Ascending aorta (tissue), 2 donors: Measurements from ENCODE around the gene KLRG1. TPM values are rescaled to one million over a fixed set of nuclear protein-coding genes. Genes with fewer than 3 reads are reported as not detected.
A peak's percentile ranks its signal among the peaks of the same experiment; 100 is the strongest.

ENCODE experiments used
- DNase-seq, 2 donors: peaks; one replicate each; pipeline ENCODE4 v3.0.0-alpha.2; 2019; ENCODE audit warnings: low spot score in 2 of 2
- H3K27ac ChIP-seq, 2 donors: fragments of 200-600 bp; sonication (generic); one replicate each; pipeline ENCODE4 v1.5.1; 2016 to 2017; ENCODE audit warnings: mild to moderate bottlenecking in 1 of 2
- H3K27me3 ChIP-seq: fragments of 200-600 bp; sonication (generic); one replicate; pipeline ENCODE4 v1.5.1; 2017
- H3K36me3 ChIP-seq, 2 donors: fragments of 200-600 bp; sonication (generic); one replicate each; pipeline ENCODE4 v1.5.1; 2016
- H3K4me1 ChIP-seq, 2 donors: fragments of 200-600 bp; sonication (generic); one replicate each; pipeline ENCODE4 v1.5.1; 2016 to 2017; ENCODE audit warnings: mild to moderate bottlenecking in 1 of 2
- H3K4me3 ChIP-seq, 2 donors: fragments of 200-600 bp; sonication (generic); one replicate each; pipeline ENCODE4 v1.5.1; 2016 to 2017; ENCODE audit warnings: mild to moderate bottlenecking in 1 of 2
- H3K9me3 ChIP-seq, 2 donors: fragments of 200-600 bp; sonication (generic); one replicate each; pipeline ENCODE4 v1.5.1; 2016
- CTCF ChIP-seq, 3 experiments: fragments of 200-600 bp in 2 of 3; fragments of 450-650 bp in 1 of 3; sonication (generic) in 2 of 3; IDR thresholded peaks; one replicate each; pipeline ENCODE4 v1.5.1; 2016 to 2019; ENCODE audit warnings: antibody characterized with exemption in 3 of 3, mild to moderate bottlenecking in 1 of 3, moderate library complexity in 1 of 3
- intact Hi-C: fragments of 100-400 bp; cut with DNase I; formaldehyde crosslinking; loops from one replicate; pipeline ENCODE4 v1.15.1; 2023
- total RNA-seq: library from RNA; depleted of rRNA; stranded (reverse); fragments of >200 nt; gene quantifications from one replicate; pipeline ENCODE4 v1.1.0, GENCODE V29; 2016

KLRG1 gene
- total RNA-seq, result 0.53 TPM

GRCh38 chr12:8989413-8989812, at the start of gene KLRG1:
Gene KLRG1, plus strand, starts transcription at chr12:8989546. Its CDS starts 90 bp downstream, at chr12:8989636.
- Histone ChIP-seq H3K4me1 (no peaks in the 10 kb centered on the region), H3K27ac (no peak within 1 kb of the TSS), H3K27me3 (no peaks in the 10 kb centered on the region), H3K36me3 (no peaks in the 10 kb centered on the region), H3K4me3 (no peak within 1 kb of the TSS), H3K9me3 (no peaks in the 10 kb centered on the region)
- intact Hi-C loops, result no loop called here
- DNase-seq, result no peak
- TF ChIP-seq CTCF (IDR thresholded peaks at IDR 0.05), result no peak

DNA sequence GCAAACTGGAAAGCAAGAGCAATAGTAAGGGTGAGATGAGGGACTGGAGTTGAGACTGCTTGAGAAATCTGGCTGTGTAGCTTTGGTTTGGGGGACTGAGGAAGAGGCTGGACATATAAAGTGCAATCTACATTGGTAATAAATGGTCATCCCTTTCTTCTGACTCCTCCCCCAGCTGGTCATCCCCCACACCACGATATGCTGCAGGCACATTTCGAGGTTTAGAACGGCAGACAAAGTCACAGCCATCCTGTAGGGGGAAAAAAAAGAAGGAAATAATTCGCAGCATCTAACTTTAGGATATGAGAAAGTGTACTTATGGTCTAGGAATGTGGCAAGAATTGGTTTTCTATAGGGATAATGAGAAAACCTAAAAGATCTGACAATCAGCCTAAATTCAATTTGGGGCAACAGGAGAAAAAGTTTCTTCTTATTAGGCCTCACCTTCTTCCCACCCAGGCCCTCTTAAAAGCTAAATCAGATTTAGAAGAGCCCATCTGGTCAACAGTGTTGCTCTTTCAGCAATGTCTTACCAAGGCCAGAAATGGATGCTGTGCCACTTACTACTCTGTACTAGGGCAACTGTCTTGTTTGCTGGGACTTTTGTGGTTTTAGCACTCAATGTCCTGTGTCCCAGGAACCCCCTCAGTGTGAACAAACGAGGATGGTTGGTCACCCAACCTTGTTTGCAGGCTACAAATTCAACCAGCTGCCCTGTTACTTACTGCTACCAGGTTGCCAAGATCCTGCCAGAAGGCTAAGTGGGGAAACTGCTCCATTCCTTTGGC, 47.5 kb upstream of the KLRG1 start:
- H3K36me3 ChIP-seq, result peaks cover 43 to 65% of the 10 kb centered on the region in 2 donors
- no peaks in the 10 kb centered on the region for H3K27me3 ChIP-seq
- H3K4me3 ChIP-seq, result no peak overlapping the region
- no peak for TF ChIP-seq CTCF (IDR thresholded peaks at IDR 0.05)
- no peak overlapping the region for H3K27ac ChIP-seq
- intact Hi-C loops, result no loop called here
- no peaks in the 10 kb centered on the region for H3K4me1 ChIP-seq
- H3K9me3 ChIP-seq, result no peaks in the 10 kb centered on the region
- no peak for DNase-seq

- Histone ChIP-seq H3K4me1 (peaks cover 0 to 14% of the 10 kb centered on the region in 2 donors), H3K9me3 (no peaks in the 10 kb centered on the region), H3K4me3 (no peak overlapping the region), H3K27ac (no peak overlapping the region), H3K27me3 (no peaks in the 10 kb centered on the region), H3K36me3 (peaks cover 34 to 55% of the 10 kb centered on the region in 2 donors)
- no peak for DNase-seq
- no peak for TF ChIP-seq CTCF (IDR thresholded peaks at IDR 0.05)
- intact Hi-C loops, result no loop called here
These were observed 45.7 kb upstream of the KLRG1 start for GRCh38 chr12:8943565-8944186.

- no peak for DNase-seq
- Histone ChIP-seq H3K4me3 (no peak overlapping the region), H3K9me3 (no peaks in the 10 kb centered on the region), H3K36me3 (peaks cover 25 to 45% of the 10 kb centered on the region in 2 donors), H3K27me3 (no peaks in the 10 kb centered on the region), H3K27ac (no peak overlapping the region), H3K4me1 (peaks cover 0 to 22% of the 10 kb centered on the region in 2 donors)
- intact Hi-C loops, result loop anchor here (5.0 kb wide), 2 partner anchors 171 to 249 kb away; partner anchors contain the start of genes A2M and RIMKLB
- no peak for TF ChIP-seq CTCF (IDR thresholded peaks at IDR 0.05)
These were observed 42.6 kb upstream of the KLRG1 start for GRCh38 chr12:8946733-8947132.

- Histone ChIP-seq H3K36me3 (peaks cover 15 to 35% of the 10 kb centered on the region in 2 donors), H3K9me3 (no peaks in the 10 kb centered on the region), H3K4me3 (peak overlapping the region in 1 of 2 donors; percentile 83), H3K27me3 (no peaks in the 10 kb centered on the region), H3K27ac (peak overlapping the region in 1 of 2 donors; percentile 100), H3K4me1 (peaks cover 0 to 22% of the 10 kb centered on the region in 2 donors)
- TF ChIP-seq CTCF (IDR thresholded peaks at IDR 0.05), result no peak
- intact Hi-C loops, result loop anchor here (2.0 to 5.0 kb wide), 5 partner anchors 91 to 705 kb away; partner anchors contain the start of genes A2M and RIMKLB
- DNase-seq, result no peak
These were observed 41.6 kb upstream of the KLRG1 start for GRCh38 chr12:8947737-8948136.
